ENCODE data around the gene ITPRIP. TPM values are rescaled to one million over a fixed set of nuclear protein-coding genes. Genes with fewer than 3 reads are reported as not detected.
A peak's percentile ranks its signal among the peaks of the same experiment; 100 is the strongest.

The ITPRIP gene
- total and polyA plus RNA-seq, 10 donors: 7.2 to 37.8 (median 28.2) TPM

DNA sequence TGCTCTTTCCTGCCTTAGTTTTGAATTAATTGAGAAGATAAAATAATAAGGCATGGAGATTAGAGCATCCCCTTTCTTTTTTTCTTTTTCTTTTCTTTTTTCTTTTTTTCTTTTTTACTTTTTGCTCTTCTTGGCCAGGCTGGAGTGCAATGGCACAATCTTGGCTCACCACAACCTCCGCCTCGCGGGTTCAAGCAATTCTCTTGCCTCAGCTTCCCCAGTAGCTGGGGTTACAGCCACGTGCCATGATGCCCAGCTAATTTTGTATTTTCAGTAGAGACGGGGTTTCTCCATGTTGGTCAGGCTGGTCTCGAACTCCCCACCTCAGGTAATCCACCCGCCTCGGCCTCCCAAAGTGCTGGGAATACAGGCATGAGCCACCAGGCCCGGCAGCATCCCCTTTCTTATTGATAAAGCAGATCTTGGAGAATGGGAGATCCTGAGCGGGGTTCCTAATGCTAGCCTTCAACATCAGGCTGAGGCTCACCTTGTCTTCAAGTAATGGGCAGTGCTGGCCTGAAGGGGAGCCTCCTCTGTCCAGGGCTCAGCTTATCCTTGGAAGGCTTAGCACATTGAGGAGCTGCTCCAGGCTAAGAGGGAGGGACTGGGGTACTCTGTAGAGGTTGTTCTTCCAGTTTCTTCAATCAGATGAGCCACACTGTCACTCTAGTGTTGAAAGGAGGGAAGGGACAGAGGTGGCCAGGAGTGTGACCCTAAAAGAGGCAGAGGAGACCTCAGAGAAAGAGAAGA lies 41.4 kb downstream of the ITPRIP start:
- H3K4me3 ChIP-seq: no peak overlapping the region
- H3K36me3 ChIP-seq: no peaks in the 10 kb centered on the region
- no peak for DNase-seq
- intact Hi-C loops (cut with DNase I; ENCODE audit: low total_unique reads): no loop called here
- H3K27me3 ChIP-seq (replicated peaks in 1 of 7): peaks cover 0 to 16% (median 0%) of the 10 kb centered on the region in 7 donors
- 89 to 96% (median 91%) methylated on average over 10 of the region's 10 CpGs for WGBS, 5 donors
- no peak overlapping the region for H3K27ac ChIP-seq
- TF ChIP-seq POLR2A (IDR thresholded peaks at IDR 0.05): no peak
- no peak for TF ChIP-seq POLR2AphosphoS5 (IDR thresholded peaks at IDR 0.05)
- TF ChIP-seq, protein P1, sequence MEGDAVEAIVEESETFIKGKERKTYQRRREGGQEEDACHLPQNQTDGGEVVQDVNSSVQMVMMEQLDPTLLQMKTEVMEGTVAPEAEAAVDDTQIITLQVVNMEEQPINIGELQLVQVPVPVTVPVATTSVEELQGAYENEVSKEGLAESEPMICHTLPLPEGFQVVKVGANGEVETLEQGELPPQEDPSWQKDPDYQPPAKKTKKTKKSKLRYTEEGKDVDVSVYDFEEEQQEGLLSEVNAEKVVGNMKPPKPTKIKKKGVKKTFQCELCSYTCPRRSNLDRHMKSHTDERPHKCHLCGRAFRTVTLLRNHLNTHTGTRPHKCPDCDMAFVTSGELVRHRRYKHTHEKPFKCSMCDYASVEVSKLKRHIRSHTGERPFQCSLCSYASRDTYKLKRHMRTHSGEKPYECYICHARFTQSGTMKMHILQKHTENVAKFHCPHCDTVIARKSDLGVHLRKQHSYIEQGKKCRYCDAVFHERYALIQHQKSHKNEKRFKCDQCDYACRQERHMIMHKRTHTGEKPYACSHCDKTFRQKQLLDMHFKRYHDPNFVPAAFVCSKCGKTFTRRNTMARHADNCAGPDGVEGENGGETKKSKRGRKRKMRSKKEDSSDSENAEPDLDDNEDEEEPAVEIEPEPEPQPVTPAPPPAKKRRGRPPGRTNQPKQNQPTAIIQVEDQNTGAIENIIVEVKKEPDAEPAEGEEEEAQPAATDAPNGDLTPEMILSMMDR (IDR thresholded peaks at IDR 0.05 in 8 of 11, conservative IDR thresholded peaks at IDR 0.05 in 3 of 11): no peak
- H3K9me3 ChIP-seq: peaks cover 0 to 2% (median 0%) of the 10 kb centered on the region in 8 donors
- H3K4me1 ChIP-seq: peaks cover 0 to 44% (median 19%) of the 10 kb centered on the region in 6 donors

DNA sequence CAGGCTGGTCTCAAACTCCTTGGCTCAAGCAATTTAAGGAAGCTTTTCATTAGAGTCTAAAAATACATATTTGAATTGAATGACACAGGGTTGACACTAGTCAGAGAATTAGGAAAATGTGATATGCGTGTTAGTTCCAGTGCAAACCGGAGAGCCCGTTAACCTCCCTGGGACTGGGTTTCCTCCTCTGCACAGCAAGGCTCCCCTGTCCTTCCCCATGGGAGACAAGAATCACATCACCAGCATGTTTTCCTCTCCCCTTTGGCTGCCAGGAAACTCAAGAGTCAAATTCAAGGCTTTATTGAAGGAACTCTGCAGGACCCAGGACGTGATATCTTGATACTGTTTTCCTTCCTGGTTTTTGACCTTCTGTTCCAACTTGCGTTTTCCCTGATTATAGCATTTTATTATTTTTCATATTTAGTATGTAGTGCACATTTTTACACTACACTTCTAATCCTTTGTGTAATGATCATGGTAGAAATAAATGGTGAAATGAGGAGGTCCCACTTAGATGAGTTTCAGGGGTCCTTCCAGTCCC lies 44.4 kb downstream of the ITPRIP start:
- peaks cover 0 to 32% (median 18%) of the 10 kb centered on the region in 6 donors for H3K4me1 ChIP-seq
- 66 to 81% (median 71%) methylated on average over 5 of the region's 5 CpGs for WGBS, 5 donors
- DNase-seq: no peak
- peak overlapping the region in 1 of 8 donors; percentile 40 for H3K27ac ChIP-seq
- intact Hi-C loops (cut with DNase I; ENCODE audit: low total_unique reads): no loop called here
- H3K27me3 ChIP-seq (replicated peaks in 1 of 7): peaks cover 0 to 16% (median 0%) of the 10 kb centered on the region in 7 donors
- H3K9me3 ChIP-seq: no peaks in the 10 kb centered on the region
- TF ChIP-seq, protein P1 (IDR thresholded peaks at IDR 0.05 in 8 of 11, conservative IDR thresholded peaks at IDR 0.05 in 3 of 11): no peak
- TF ChIP-seq POLR2AphosphoS5 (IDR thresholded peaks at IDR 0.05) (no peak), POLR2A (IDR thresholded peaks at IDR 0.05) (no peak)
- no peak overlapping the region for H3K4me3 ChIP-seq
- H3K36me3 ChIP-seq: no peaks in the 10 kb centered on the region

DNA sequence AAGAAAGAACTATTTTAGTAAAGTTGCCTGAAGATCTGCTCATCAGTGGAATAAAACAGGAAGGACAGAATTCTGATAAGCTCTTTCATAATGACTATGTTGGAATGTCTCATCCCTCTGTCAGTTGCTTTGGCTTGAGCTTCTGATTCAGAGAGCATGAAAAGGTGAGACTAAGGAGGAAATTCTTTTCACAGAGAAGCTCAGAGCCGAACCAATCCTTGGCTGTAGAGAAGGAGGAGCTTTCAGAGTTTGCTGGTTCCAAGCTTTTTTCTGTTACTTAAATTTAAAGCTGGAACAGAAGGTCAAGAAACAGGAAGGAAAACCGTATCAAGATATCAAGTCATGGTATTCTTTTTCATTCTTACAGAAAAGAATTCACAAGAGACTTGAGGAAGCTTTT lies 45.3 kb downstream of the ITPRIP start:
- no peak overlapping the region for H3K4me3 ChIP-seq
- intact Hi-C loops (cut with DNase I; ENCODE audit: low total_unique reads): no loop called here
- H3K4me1 ChIP-seq: peaks cover 0 to 32% (median 18%) of the 10 kb centered on the region in 6 donors

More for the DNA sequence above, 45.3 kb downstream of the ITPRIP start:
- no peaks in the 10 kb centered on the region for H3K36me3 ChIP-seq
- no peak for DNase-seq
- 17 to 46% (median 30%) methylated on average over 2 of the region's 2 CpGs for WGBS, 5 donors
- no peaks in the 10 kb centered on the region for H3K9me3 ChIP-seq
- H3K27ac ChIP-seq: peak overlapping the region in 1 of 8 donors; percentile 40
- TF ChIP-seq, protein P1 (IDR thresholded peaks at IDR 0.05 in 8 of 11, conservative IDR thresholded peaks at IDR 0.05 in 3 of 11): no peak
- TF ChIP-seq POLR2AphosphoS5 (IDR thresholded peaks at IDR 0.05) (no peak), POLR2A (IDR thresholded peaks at IDR 0.05) (no peak)
- peaks cover 0 to 16% (median 0%) of the 10 kb centered on the region in 7 donors for H3K27me3 ChIP-seq (replicated peaks in 1 of 7)

Data from spleen (tissue), 11 donors.